ENCODE results near the gene DISP2. TPM values are rescaled to one million over a fixed set of nuclear protein-coding genes. Genes with fewer than 3 reads are reported as not detected.

DISP2 gene
- total and polyA plus RNA-seq, 9 of the 15 experiments (the other 6 are each of a cell fraction or from before 2014, with no cell fraction given): 0.06 to 0.89 (median 0.15) TPM; not detected in 1

DNA sequence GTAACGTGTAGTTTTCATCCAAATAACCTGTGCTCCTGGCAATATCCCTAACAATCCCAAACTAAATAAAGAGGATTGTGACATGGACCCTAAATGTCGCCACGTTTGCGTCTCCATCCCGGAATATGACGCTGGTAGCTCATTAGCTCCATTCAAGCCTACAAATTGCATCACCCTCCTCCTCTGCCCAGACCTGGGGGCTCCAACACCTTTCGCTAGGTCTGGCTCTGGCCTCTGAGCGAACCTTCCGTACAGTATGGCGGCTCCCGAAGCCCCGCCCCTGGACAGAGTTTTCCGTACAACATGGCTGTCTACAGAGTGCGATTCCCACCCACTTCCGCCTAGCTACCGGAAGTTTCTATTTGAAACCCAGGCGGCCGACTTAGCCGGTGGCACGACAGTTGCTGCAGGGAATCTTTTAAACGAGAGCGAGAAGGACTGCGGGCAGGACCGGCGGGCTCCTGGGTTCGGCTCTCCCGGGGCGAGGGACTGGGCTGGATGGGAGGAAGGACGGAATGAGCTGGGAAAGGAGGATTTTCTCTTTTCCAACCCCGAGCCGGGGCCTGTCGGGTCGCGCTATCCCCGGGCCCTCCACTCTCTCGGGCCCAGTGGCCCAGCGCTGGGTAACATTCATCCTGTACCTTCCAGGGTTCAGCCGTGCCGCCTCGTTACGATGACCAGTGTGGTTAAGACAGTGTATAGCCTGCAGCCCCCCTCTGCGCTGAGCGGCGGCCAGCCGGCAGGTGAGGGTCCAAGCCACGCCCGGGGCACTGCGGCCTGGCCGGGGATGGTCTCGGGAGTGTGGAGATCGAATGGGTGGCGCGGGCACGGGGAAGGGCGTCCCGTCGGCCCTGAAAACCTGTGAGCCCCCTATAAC, 24.8 kb downstream of the DISP2 start, which contains the start of gene KNSTRN (continued):
- no peak for TF ChIP-seq ZNF57 (CRISPR knock-in tag; IDR thresholded peaks at IDR 0.05)
- no peak for TF ChIP-seq EWSR1 (IDR thresholded peaks at IDR 0.05; ENCODE audit: borderline replicate concordance, low read depth, partially characterized antibody)
- TF ChIP-seq, protein P1, sequence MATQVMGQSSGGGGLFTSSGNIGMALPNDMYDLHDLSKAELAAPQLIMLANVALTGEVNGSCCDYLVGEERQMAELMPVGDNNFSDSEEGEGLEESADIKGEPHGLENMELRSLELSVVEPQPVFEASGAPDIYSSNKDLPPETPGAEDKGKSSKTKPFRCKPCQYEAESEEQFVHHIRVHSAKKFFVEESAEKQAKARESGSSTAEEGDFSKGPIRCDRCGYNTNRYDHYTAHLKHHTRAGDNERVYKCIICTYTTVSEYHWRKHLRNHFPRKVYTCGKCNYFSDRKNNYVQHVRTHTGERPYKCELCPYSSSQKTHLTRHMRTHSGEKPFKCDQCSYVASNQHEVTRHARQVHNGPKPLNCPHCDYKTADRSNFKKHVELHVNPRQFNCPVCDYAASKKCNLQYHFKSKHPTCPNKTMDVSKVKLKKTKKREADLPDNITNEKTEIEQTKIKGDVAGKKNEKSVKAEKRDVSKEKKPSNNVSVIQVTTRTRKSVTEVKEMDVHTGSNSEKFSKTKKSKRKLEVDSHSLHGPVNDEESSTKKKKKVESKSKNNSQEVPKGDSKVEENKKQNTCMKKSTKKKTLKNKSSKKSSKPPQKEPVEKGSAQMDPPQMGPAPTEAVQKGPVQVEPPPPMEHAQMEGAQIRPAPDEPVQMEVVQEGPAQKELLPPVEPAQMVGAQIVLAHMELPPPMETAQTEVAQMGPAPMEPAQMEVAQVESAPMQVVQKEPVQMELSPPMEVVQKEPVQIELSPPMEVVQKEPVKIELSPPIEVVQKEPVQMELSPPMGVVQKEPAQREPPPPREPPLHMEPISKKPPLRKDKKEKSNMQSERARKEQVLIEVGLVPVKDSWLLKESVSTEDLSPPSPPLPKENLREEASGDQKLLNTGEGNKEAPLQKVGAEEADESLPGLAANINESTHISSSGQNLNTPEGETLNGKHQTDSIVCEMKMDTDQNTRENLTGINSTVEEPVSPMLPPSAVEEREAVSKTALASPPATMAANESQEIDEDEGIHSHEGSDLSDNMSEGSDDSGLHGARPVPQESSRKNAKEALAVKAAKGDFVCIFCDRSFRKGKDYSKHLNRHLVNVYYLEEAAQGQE (IDR thresholded peaks at IDR 0.05; ENCODE audit: borderline replicate concordance): no peak
- TF ChIP-seq, protein P1 (CRISPR knock-in tag; IDR thresholded peaks at IDR 0.05; ENCODE audit: low read depth): no peak
- peak; percentile 96 for TF ChIP-seq MYBL2 (IDR thresholded peaks at IDR 0.05; ENCODE audit: low read depth)
- no peak for TF ChIP-seq MYBL2 (CRISPR knock-in tag; IDR thresholded peaks at IDR 0.05; ENCODE audit: borderline replicate concordance)
- no peak for TF ChIP-seq SLC30A9 (CRISPR knock-in tag; IDR thresholded peaks at IDR 0.05)
- TF ChIP-seq YY1 (IDR thresholded peaks at IDR 0.05; ENCODE audit: borderline replicate concordance in 1 of 3, control insufficient read depth in 1 of 3, extremely low read depth in 1 of 3, insufficient read depth in 3 of 3, insufficient read length in 1 of 3, insufficient replicate concordance in 2 of 3, low read depth in 1 of 3, low read length in 2 of 3): peak; percentile 99 to 100 (median 100)
- no peak for TF ChIP-seq SMARCC2 (IDR thresholded peaks at IDR 0.05; ENCODE audit: low read depth)
- TF ChIP-seq ZNF696 (CRISPR knock-in tag; conservative IDR thresholded peaks at IDR 0.05): no peak
- TF ChIP-seq SREBF1 (IDR thresholded peaks at IDR 0.05; ENCODE audit: borderline replicate concordance, low read depth, low read length): no peak
- TF ChIP-seq NEUROD1 (IDR thresholded peaks at IDR 0.05; ENCODE audit: borderline replicate concordance, low read depth, low read length, partially characterized antibody): peak; percentile 17
- peak; percentile 77 for TF ChIP-seq PHF20 (IDR thresholded peaks at IDR 0.05; ENCODE audit: partially characterized antibody)
- peak; percentile 86 for TF ChIP-seq EP400 (IDR thresholded peaks at IDR 0.05)
- no peak for TF ChIP-seq KDM1A (IDR thresholded peaks at IDR 0.05)
- TF ChIP-seq CCNT2 (IDR thresholded peaks at IDR 0.05; ENCODE audit: borderline replicate concordance, extremely low read depth, insufficient read length, low read depth, low read length): no peak
- TF ChIP-seq, protein P2, sequence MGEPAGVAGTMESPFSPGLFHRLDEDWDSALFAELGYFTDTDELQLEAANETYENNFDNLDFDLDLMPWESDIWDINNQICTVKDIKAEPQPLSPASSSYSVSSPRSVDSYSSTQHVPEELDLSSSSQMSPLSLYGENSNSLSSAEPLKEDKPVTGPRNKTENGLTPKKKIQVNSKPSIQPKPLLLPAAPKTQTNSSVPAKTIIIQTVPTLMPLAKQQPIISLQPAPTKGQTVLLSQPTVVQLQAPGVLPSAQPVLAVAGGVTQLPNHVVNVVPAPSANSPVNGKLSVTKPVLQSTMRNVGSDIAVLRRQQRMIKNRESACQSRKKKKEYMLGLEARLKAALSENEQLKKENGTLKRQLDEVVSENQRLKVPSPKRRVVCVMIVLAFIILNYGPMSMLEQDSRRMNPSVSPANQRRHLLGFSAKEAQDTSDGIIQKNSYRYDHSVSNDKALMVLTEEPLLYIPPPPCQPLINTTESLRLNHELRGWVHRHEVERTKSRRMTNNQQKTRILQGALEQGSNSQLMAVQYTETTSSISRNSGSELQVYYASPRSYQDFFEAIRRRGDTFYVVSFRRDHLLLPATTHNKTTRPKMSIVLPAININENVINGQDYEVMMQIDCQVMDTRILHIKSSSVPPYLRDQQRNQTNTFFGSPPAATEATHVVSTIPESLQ (CRISPR knock-in tag; IDR thresholded peaks at IDR 0.05): no peak

Measured in K562 (cell line).